Measurements from ENCODE around the gene EVPL.

DNA sequence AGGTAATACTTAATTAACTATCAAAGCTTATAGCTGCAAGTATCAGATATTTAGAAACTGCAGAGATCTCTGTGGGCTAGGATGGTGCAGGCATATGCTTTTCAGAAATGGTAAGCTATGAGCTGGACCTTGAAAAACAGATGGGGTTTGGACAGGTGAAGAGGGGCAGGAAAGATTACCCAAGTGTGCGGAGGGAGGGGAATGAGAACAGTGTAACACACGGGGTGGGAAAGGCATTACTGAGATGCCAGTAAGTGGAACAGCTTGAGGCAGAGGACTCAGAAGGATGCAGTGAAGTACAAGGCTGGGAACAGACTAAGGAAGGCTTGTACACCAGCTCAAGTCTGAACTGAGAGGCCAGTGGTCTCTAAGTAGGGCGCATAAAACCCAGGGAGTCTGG is 22.1 kb upstream of the EVPL start:
- TF ChIP-seq, protein P1, sequence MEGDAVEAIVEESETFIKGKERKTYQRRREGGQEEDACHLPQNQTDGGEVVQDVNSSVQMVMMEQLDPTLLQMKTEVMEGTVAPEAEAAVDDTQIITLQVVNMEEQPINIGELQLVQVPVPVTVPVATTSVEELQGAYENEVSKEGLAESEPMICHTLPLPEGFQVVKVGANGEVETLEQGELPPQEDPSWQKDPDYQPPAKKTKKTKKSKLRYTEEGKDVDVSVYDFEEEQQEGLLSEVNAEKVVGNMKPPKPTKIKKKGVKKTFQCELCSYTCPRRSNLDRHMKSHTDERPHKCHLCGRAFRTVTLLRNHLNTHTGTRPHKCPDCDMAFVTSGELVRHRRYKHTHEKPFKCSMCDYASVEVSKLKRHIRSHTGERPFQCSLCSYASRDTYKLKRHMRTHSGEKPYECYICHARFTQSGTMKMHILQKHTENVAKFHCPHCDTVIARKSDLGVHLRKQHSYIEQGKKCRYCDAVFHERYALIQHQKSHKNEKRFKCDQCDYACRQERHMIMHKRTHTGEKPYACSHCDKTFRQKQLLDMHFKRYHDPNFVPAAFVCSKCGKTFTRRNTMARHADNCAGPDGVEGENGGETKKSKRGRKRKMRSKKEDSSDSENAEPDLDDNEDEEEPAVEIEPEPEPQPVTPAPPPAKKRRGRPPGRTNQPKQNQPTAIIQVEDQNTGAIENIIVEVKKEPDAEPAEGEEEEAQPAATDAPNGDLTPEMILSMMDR (IDR thresholded peaks at IDR 0.05), result no peak
- no peak for TF ChIP-seq POLR2A (IDR thresholded peaks at IDR 0.05)
- TF ChIP-seq EP300 (IDR thresholded peaks at IDR 0.05), result no peak

All from stomach (tissue), 4 donors.